Activated CD4-positive, alpha-beta T cell treated with anti-CD3 and anti-CD28 coated beads, Interleukin-2, amount 50 U/mL, for 4 hours (primary cell): Measurements from ENCODE around the gene PIP4K2C.

ENCODE experiments used
- DNase-seq, 2 experiments: peaks; one replicate each; pipeline ENCODE4 v3.0.0-alpha.2; 2020

The PIP4K2C gene

GRCh38 chr12:57590864-57591781, at the start of gene PIP4K2C:
TSS of gene PIP4K2C (plus strand) at chr12:57591192. CDS start at chr12:57591290, 98 bp downstream.
- DNase-seq = peak; percentile 48 to 57

DNA sequence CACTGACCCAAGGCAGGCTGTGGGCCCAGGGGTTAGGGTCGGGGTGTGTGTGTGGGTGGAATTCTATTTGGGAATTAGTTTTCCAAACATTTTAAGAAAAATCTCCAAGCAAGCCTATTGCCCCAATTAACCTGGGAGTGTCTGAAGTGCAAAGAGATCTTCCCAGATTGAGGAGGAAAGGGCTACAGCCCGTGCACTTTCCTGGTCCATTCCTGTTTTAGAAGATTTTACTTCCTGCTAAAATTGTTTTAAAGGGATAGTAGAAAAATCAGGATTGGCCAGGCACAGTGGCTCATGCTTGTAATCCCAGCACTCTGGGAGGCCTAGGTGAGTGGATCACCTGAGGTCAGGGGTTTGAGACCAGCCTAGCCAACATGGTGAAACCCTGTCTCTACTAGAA, 49.3 kb upstream of the PIP4K2C start:
- DNase-seq = no peak

DNA sequence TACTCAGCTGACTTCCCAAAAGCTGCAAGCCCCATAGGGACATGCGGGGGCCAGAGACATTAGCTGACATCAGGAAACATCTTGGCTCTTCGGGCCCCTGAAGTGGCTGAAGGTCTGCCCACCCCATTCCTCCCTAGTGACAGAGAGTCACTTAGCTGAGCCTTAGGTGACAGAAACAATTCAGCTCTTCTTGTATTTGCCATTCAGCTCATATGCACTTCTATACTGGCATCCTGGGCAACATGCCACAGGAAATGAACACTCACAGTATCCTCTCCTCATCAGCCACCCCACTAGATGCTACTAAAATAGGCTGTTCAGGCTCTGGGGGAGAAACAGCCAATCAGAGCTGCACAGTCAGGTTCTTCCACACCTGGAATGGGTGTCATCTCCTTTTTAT, 47.4 kb upstream of the PIP4K2C start:
- DNase-seq = no peak

- DNase-seq = no peak
Measured at GRCh38 chr12:57545809-57546437, 45.1 kb upstream of the PIP4K2C start.

GRCh38 chr12:57546438-57547287, 44.3 kb upstream of the PIP4K2C start, which contains the start of gene DCTN2:
TSS of gene DCTN2 (minus strand) at chr12:57547192. CDS start at chr12:57547063, 129 bp downstream.
- DNase-seq = peak; percentile 92 to 94

DNA sequence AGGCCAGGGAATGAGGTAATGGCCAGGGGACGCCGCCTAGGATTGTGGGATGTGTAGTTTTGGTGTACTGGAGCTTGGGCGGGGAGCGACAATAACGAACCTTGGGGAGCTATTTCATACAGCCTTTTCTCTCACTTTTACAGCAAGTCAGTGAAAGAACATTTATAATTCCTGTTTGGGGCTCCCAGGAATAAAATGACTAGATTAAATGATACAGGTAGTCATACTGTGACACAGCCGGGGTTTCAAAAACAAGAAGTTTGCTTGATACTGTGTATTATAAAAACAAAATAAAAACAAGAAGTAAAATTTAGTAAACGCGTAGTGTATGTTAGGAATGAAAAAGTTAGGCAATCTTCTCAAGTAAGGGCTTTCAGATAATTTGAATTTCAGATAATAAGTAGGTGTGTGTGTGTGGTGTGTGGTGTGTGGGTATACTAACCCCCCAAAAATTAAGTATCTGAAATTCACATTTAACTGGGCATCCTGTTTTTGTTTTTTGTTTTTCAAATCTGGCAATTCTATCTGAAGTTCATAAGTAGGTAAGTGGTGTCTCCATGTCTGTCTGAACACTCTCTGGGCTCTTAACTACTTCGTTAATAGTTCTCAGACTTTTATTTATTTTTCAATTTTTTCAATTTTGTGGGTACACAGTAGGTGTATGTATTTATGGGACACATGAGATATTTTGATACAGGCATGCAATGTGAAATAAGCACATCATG, 43.5 kb upstream of the PIP4K2C start:
- DNase-seq = no peak

DNA sequence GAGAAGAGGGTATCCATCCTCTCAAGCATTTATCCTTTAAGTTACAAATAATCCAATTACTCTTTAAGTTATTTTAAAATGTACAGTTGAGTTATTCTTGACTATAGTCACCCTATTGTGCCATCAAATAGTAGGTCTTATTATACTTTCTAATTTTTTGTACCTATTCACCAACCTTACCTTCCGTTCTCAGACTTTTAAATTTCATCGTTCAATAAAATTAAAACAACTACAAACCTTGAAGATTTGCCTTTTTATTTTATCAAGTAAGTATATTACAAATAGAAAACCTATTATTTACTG, 43.0 kb upstream of the PIP4K2C start:
- no peak for DNase-seq

- DNase-seq = no peak
Measured at GRCh38 chr12:57548488-57548887, 42.5 kb upstream of the PIP4K2C start.

DNA sequence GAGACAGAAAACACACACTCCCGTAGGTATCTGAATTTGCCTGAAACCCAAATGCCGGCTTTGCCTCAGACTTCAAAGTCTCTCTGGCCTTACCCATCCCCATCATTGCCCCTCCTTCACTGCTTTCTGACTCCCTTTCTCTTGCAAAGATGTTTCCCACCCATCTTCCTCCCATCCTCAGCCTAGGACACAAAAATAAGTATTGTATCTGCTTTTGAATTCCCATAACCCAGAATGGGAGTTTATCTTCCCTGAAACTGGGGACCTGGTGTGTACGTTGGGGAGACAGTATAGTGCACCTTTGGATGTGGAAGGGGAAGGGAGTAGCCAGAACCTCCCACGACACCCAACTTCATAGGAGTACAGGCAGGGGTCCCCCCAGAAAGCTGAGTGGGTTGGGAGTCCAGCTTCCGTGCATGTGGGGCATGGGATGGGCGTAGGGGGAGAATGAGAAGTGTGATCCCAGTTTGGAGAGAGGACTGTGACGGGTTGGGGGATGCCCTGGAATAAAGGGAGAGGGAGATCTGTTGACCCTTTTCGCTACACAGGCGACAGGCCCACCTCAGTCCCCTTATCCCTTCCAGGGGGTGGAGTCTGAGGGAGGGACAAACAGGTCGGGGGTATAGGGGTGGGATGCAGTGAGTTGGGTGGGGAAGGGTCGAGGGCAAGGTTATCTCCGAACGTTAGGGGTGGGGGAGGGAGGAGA, 41.6 kb upstream of the PIP4K2C start:
- no peak for DNase-seq

DNA sequence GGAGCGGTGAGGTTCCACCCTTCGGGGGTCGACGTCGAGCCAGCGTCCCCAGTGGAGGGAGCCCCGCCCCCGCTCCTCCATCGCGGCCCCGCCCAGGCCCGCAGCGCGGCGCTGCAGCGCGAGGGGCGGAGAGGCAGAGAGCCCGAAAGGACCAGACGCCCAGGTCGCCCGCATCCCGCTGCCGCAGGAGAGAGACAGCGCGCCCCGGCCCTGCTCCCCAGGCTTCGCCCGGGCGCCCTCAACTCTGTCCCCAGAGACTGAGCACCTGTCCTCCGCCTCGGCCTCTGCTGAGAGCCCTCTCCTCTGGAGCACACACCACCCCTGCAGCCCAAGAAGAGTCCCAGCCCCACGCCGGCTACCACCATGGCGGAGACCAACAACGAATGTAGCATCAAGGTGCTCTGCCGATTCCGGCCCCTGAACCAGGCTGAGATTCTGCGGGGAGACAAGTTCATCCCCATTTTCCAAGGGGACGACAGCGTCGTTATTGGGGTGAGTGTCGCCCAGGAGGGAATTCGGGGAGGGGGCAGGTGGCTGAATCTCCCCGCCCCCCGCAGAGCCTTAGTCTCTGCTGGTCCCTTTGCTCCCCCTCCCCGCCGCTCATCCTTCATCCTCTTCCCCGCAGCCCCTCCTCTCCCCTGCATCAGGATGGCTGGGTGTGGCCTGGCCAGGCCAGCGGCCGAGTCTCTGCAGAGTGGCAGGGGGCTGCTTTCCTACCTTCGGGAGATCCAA, 40.9 kb upstream of the PIP4K2C start, which contains the start of gene KIF5A:
TSS of gene KIF5A (plus strand) at position 136 of the 732 bp plus-strand sequence. CDS start at position 364, 228 bp downstream.
- DNase-seq = peak; percentile 31

DNA sequence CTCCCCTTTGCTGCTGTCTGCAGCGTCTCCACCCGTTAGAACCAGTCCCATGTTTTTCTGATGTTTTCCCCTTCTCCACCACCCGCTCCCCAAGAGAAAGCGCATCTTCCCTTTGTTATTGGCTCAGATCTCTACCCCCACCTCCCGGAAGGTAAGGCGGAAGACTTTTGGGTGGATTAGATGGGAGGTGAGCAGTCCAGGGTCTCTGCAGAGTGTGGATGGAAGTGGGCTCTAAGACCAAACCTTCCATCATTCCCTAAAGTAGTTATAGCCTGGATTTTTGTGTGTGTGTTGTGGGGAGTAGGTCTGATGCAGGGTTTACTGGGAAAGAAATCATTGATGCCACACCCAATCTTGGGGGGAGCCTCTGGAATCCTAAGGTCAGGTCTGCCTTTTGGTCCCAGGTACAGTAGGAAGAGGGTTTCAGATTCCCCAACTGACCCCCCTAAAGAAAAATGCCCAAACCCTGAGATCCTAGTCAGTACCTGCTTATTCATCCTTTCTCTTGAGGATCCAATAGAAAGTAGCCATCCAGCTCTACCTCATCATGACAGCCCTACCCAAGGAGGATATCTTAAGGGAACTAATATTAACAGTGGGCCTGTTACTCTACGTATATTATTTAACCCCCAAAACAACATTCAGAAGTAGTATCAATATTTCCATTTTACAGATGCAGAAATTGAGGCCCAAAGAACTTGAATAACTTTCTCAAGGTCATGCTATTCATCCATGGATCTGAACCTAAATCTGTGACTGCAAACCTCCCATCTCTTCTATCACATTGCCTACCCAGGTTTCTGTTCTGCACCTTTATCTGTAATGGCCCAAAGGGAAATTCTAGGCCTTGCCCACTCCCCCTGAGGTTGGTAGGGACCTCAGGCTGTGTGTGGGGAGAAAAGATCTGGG, 40.1 kb upstream of the PIP4K2C start:
- no peak for DNase-seq

- no peak for DNase-seq
Measured at GRCh38 chr12:57551637-57552305, 39.2 kb upstream of the PIP4K2C start.

DNA sequence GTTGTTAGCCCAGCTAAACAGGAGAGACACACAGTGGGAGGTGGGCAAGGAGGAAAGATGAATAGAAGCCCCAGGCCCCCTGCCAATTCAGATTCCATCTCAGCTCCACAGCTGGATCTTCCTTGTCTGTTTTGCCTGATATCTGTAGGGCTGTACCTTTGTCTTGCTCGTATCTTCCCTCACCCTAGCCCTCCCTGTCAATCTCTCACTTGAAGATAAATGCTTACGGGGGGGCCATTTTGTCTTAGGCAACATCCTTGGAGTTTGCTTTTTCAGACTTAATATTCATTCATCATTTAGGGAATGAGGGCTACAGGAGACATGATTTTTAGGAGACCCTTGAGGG, 38.7 kb upstream of the PIP4K2C start:
- DNase-seq = no peak

DNA sequence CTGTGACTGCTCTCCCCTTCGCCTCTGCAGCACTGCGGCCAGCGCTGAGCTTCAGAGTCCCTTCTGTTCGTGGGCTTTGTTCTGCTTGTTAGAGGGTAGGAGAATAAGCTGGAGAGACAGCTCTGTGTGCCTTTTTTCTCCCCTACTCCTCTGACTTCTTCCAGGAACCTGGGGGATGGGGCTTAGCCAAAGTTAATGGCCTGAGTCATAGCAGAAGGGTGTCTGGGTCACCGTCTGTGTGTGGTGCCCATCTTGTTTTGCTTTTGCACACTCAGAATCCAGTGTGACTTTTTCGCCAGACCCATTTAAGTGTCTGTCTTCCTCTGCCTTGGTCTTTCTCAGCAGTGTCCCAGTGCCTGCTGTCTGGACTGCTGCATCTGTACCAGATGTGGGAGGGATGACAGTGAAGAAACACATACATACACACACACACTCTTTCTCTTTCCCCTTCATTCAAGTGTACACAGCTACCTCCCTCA, 38.1 kb upstream of the PIP4K2C start:
- no peak for DNase-seq

DNA sequence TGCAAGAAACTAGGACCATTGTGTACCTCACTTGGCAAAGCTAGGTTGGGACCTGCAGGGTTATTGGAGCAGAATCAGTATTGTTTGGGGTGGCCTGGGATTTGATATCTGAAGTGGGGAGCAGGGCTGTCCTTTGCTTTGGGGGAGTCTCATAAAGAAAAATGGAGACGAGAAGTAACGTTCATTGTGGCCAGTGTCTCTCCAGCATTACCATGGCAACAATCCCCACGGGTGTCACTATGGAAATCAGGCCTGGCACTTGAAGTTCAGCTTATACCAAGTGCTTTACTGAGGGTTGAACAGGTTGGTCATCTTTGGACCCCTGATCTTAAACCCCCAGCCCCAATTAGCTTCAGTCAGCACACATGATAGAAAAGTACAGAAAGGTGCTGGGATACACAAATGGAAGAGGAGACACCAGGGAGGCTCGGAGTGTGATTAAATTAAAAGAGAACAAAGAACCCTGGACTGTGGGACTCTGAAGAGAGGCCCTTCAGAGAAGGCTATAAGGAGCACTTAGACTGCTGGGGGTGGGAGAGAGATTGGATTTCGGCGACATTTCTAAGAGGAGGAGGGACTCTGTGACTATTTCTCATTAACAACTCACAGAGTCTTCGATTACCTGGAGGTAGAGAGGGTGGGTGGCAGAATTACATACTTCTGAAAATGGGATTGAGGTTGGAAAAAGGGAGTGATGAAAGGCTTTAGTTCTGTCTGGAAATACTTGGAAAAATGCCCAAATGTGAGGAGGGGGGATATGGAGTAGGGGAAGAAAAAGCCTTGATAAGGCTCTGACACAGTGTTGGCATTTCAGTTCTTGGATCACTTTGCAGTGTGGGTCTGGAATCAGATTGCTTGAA, 37.4 kb upstream of the PIP4K2C start:
- DNase-seq = no peak

GRCh38 chr12:57554453-57554852, 36.5 kb upstream of the PIP4K2C start:
- DNase-seq = no peak

- DNase-seq = no peak
Measured at GRCh38 chr12:57554897-57555296, 36.1 kb upstream of the PIP4K2C start.

GRCh38 chr12:57558864-57559263, 32.1 kb upstream of the PIP4K2C start:
- DNase-seq = no peak
